HFFc6 (cell line): ENCODE results near the gene C11orf16. TPM values are rescaled to one million over a fixed set of nuclear protein-coding genes. Genes with fewer than 3 reads are reported as not detected.
"Not testable (repeated sequence)": the region's sequence is repeated elsewhere in the genome, so short reads cannot be mapped to it uniquely, and the experiment has no call there.

ENCODE experiments used
- DNase-seq: peaks from one replicate; pipeline ENCODE4 v3.0.0-alpha.2; 2018
- H3K27ac Mint-ChIP-seq: 2 replicates; pipeline ENCODE4 v1.8.0; 2020; ENCODE audit warnings: mild to moderate bottlenecking, mixed read lengths
- H3K27me3 Mint-ChIP-seq: 2 replicates; pipeline ENCODE4 v1.8.0; 2021; ENCODE audit warnings: mild to moderate bottlenecking, moderate library complexity, mixed read lengths; ENCODE audit not compliant: insufficient read depth
- H3K36me3 Mint-ChIP-seq: 2 replicates; pipeline ENCODE4 v1.8.0; 2021; ENCODE audit warnings: low read depth, mixed read lengths
- H3K4me1 Mint-ChIP-seq: 2 replicates; pipeline ENCODE4 v1.8.0; 2020; ENCODE audit warnings: low read depth, mixed read lengths
- H3K4me3 Mint-ChIP-seq: 2 replicates; pipeline ENCODE4 v1.8.0; 2020; ENCODE audit warnings: mild to moderate bottlenecking, moderate library complexity, mixed read lengths
- H3K9me3 Mint-ChIP-seq: 2 replicates; pipeline ENCODE4 v1.8.0; 2020; ENCODE audit warnings: mild to moderate bottlenecking, mixed read lengths
- CTCF ChIP-seq: fragments of 200-600 bp; sonication (generic); IDR thresholded peaks from 2 replicates; pipeline ENCODE4 v1.5.0; 2021; ENCODE audit warnings: antibody characterized with exemption, mild to moderate bottlenecking
- total RNA-seq, 6 experiments: library from RNA; stranded (reverse); fragmentation: NEBNext Ultra II Directional; extraction: Animal tissue kit (Norgen Biotek cat#: 25700); gene quantifications; 2 replicates in 1 of 6; 3 replicates in 5 of 6; pipeline ENCODE4 v1.2.3, GENCODE V29; 2021

The C11orf16 gene
- total RNA-seq, 6 experiments from 2014 or later = not detected

- TF ChIP-seq CTCF = no peak
Observed at GRCh38 chr11:8942518-8943066, 9.8 kb upstream of the C11orf16 start, which contains the start of gene ASCL3. ASCL3 (minus strand) TSS chr11:8943016; CDS start chr11:8938161, 4,855 bp downstream.

GRCh38 chr11:8941341-8942103, 8.8 kb upstream of the C11orf16 start:
- Mint-ChIP-seq H3K9me3 (no peaks in the 10 kb centered on the region), H3K27me3 (peaks cover 1% of the 10 kb centered on the region; the same call in 1 of the 2 replicates), H3K4me3 (no peak overlapping the region), H3K36me3 (no peaks in the 10 kb centered on the region), H3K27ac (no peak overlapping the region), H3K4me1 (no peaks in the 10 kb centered on the region)
- TF ChIP-seq CTCF = no peak
- no peak for DNase-seq

More at GRCh38 chr11:8942518-8943066, 9.8 kb upstream of the C11orf16 start, which contains the start of gene ASCL3:
- H3K4me1 Mint-ChIP-seq = no peaks in the 10 kb centered on the region
- no peak for DNase-seq
- H3K36me3 Mint-ChIP-seq = peaks cover 8% of the 10 kb centered on the region
- no peaks in the 10 kb centered on the region for H3K9me3 Mint-ChIP-seq
- no peak within 1 kb of the TSS for H3K27ac Mint-ChIP-seq
- H3K27me3 Mint-ChIP-seq = peaks cover 1% of the 10 kb centered on the region; the same call in 1 of the 2 replicates
- no peak within 1 kb of the TSS for H3K4me3 Mint-ChIP-seq

GRCh38 chr11:8937659-8938058, 4.9 kb upstream of the C11orf16 start:
- TF ChIP-seq CTCF = no peak

GRCh38 chr11:8937159-8937558, 4.4 kb upstream of the C11orf16 start:
- Mint-ChIP-seq H3K4me3 (no peak overlapping the region), H3K27ac (no peak overlapping the region), H3K36me3 (no peaks in the 10 kb centered on the region), H3K4me1 (peaks cover 15% of the 10 kb centered on the region), H3K9me3 (no peaks in the 10 kb centered on the region), H3K27me3 (peaks cover 1% of the 10 kb centered on the region)
- no peak for DNase-seq
- no peak for TF ChIP-seq CTCF

More at GRCh38 chr11:8937659-8938058, 4.9 kb upstream of the C11orf16 start:
- no peak overlapping the region for H3K4me3 Mint-ChIP-seq
- no peak for DNase-seq
- H3K9me3 Mint-ChIP-seq = no peaks in the 10 kb centered on the region
- H3K27me3 Mint-ChIP-seq = peaks cover 1% of the 10 kb centered on the region
- H3K27ac Mint-ChIP-seq = no peak overlapping the region
- no peaks in the 10 kb centered on the region for H3K36me3 Mint-ChIP-seq
- peaks cover 15% of the 10 kb centered on the region for H3K4me1 Mint-ChIP-seq

- not testable (repeated sequence) for H3K4me3 Mint-ChIP-seq, H3K36me3 Mint-ChIP-seq, DNase-seq, H3K9me3 Mint-ChIP-seq, H3K27ac Mint-ChIP-seq, H3K27me3 Mint-ChIP-seq
- peaks cover 15% of the 10 kb centered on the region for H3K4me1 Mint-ChIP-seq
Observed at GRCh38 chr11:8935789-8936188, 3.0 kb upstream of the C11orf16 start.
